Stomach (tissue), 9 donors: Measurements from ENCODE around the gene NDNF. TPM values are rescaled to one million over a fixed set of nuclear protein-coding genes. Genes with fewer than 3 reads are reported as not detected.

Source experiments
- DNase-seq, 2 donors: peaks; one replicate each; pipeline versions ENCODE4 v3.0.0 to v3.0.0-alpha.2; 2013 to 2019
- H3K27ac ChIP-seq, 5 donors: fragments of 200-600 bp in 4 of 5; sonication (generic) in 4 of 5; one replicate each; pipeline ENCODE4 v1.5.1; 2013 to 2019; ENCODE audit warnings: mild to moderate bottlenecking in 1 of 5, moderate library complexity in 1 of 5
- H3K27me3 ChIP-seq, 3 donors: fragments of 200-600 bp; sonication (generic); one replicate each; pipeline ENCODE4 v1.5.1; 2017 to 2019; ENCODE audit warnings: mixed run types in 1 of 3
- H3K36me3 ChIP-seq, 4 donors: fragments of 200-600 bp; sonication (generic); 1 replicate in 3 of 4; 2 replicates in 1 of 4; pipeline ENCODE4 v1.5.1; 2016 to 2019
- H3K4me1 ChIP-seq, 4 donors: fragments of 200-600 bp; sonication (generic); one replicate each; pipeline ENCODE4 v1.5.1; 2016 to 2019
- H3K4me3 ChIP-seq, 4 donors: fragments of 200-600 bp; sonication (generic) in 3 of 4; one replicate each; pipeline ENCODE4 v1.5.1; 2016 to 2019; ENCODE audit warnings: mild to moderate bottlenecking in 1 of 4
- H3K9me3 ChIP-seq, 4 donors: fragments of 200-600 bp; sonication (generic); one replicate each; pipeline ENCODE4 v1.5.1; 2016 to 2019
- EP300 ChIP-seq: sonication (generic); formaldehyde crosslinking; IDR thresholded peaks from one replicate; pipeline ENCODE4 v1.6.1; 2017; ENCODE audit warnings: antibody characterized with exemption
- POLR2A ChIP-seq, 4 donors: fragments of 450-650 bp; IDR thresholded peaks; one replicate each; pipeline ENCODE4 v1.6.1; 2016; ENCODE audit warnings: antibody characterized with exemption in 4 of 4, control low read depth in 2 of 4, mild to moderate bottlenecking in 1 of 4, moderate library complexity in 1 of 4
- POLR2AphosphoS5 ChIP-seq, 3 donors: sonication (generic); formaldehyde crosslinking; IDR thresholded peaks; one replicate each; pipeline ENCODE4 v1.6.1; 2016; ENCODE audit warnings: antibody characterized with exemption in 3 of 3
- WGBS, 5 donors: extraction: QIAGEN DNeasy Blood & Tissue Kit in 3 of 5; methylation state at CpG; one replicate each; pipeline versions ENCODE4 v1.1.5 to v1.1.7; 2013 to 2018; 5-methylcytosine and 5-hydroxymethylcytosine counted together
- intact Hi-C: fragments of 100-400 bp; cut with DNase I; formaldehyde crosslinking; loops from one replicate; pipeline ENCODE4 v1.15.1; 2023; ENCODE audit warnings: low total_unique reads
- polyA plus RNA-seq, 3 donors: library from polyadenylated mRNA; stranded (reverse); fragments of 200-250 nt; gene quantifications; one replicate each; pipeline ENCODE4 v1.2.3, GENCODE V29; 2013
- total RNA-seq, 5 donors: library from RNA; depleted of rRNA; stranded (reverse); fragments of >200 nt; gene quantifications; one replicate each; pipeline versions ENCODE4 v1.1.0 to v1.2.3, GENCODE V29; 2014 to 2016
- TF ChIP-seq, protein P1 (sequence below), 7 experiments: fragments of 450-650 bp in 4 of 7; fragments of 200-600 bp in 3 of 7; sonication (generic) in 3 of 7; IDR thresholded peaks; one replicate each; pipeline ENCODE4 v1.5.1; 2016 to 2019; ENCODE audit warnings: antibody characterized with exemption in 7 of 7, control low read depth in 2 of 7, mild to moderate bottlenecking in 1 of 7
- donor health status: healthy with polysubstance abuse.
- donor health status: Bipolar disorder and iron deficiency.
- donor health status: healthy.

NDNF gene
- total and polyA plus RNA-seq, 8 donors = 0.68 to 8.1 (median 3.0) TPM

DNA sequence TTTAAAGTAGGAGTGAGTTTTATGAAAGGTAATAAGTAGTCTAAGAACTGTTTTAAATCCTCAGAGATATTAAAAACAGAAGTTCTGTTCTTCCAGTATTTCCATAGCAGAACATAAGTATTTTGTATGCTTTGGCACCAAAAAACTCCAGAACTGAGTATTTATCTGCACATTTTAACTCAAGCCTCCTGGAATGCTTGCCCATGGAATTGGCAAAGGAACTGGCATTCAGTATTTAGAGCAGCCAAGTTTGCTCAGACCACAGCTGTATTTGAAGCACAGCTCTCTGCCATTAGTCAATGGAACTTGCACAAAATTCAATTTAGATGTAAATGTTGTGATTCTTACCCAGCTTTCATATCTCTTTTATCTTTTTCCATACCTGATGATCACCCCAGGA lies 42.2 kb downstream of the NDNF start:
- Histone ChIP-seq H3K9me3 (no peaks in the 10 kb centered on the region), H3K27ac (no peak overlapping the region), H3K4me1 (no peaks in the 10 kb centered on the region), H3K27me3 (no peaks in the 10 kb centered on the region), H3K36me3 (no peaks in the 10 kb centered on the region), H3K4me3 (no peak overlapping the region)
- TF ChIP-seq EP300 (no peak), POLR2A (IDR thresholded peaks at IDR 0.05) (no peak), POLR2AphosphoS5 (IDR thresholded peaks at IDR 0.05) (no peak)
- TF ChIP-seq, protein P1, sequence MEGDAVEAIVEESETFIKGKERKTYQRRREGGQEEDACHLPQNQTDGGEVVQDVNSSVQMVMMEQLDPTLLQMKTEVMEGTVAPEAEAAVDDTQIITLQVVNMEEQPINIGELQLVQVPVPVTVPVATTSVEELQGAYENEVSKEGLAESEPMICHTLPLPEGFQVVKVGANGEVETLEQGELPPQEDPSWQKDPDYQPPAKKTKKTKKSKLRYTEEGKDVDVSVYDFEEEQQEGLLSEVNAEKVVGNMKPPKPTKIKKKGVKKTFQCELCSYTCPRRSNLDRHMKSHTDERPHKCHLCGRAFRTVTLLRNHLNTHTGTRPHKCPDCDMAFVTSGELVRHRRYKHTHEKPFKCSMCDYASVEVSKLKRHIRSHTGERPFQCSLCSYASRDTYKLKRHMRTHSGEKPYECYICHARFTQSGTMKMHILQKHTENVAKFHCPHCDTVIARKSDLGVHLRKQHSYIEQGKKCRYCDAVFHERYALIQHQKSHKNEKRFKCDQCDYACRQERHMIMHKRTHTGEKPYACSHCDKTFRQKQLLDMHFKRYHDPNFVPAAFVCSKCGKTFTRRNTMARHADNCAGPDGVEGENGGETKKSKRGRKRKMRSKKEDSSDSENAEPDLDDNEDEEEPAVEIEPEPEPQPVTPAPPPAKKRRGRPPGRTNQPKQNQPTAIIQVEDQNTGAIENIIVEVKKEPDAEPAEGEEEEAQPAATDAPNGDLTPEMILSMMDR (IDR thresholded peaks at IDR 0.05) = no peak
- intact Hi-C loops = no loop called here
- DNase-seq = no peak

DNA sequence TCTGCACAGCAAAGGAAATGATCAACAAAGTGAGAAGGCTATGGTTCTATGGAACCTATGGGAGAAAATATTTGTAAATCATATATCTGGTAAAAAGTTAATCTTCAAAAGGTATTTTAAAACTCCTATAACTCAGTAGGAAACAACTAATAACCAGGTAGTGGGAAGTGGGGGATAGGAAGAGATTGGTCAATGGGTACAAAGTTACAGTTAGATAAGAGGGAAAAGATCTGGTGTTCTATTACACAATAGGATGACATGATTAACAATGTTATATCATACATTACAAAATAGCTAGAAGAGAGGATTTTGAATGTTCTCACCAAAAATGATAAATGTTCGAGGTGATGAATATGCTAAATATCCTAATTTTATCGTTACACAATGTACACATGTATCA lies 46.3 kb downstream of the NDNF start:
- 85 to 95% (median 90%) methylated on average over 2 of the region's 2 CpGs for WGBS, 5 donors
- Histone ChIP-seq H3K27me3 (no peaks in the 10 kb centered on the region), H3K27ac (no peak overlapping the region), H3K4me3 (no peak overlapping the region), H3K36me3 (no peaks in the 10 kb centered on the region), H3K9me3 (no peaks in the 10 kb centered on the region), H3K4me1 (no peaks in the 10 kb centered on the region)
- intact Hi-C loops = no loop called here
- TF ChIP-seq, protein P1 (IDR thresholded peaks at IDR 0.05) = no peak
- TF ChIP-seq POLR2A (IDR thresholded peaks at IDR 0.05) (no peak), POLR2AphosphoS5 (IDR thresholded peaks at IDR 0.05) (no peak), EP300 (no peak)
- DNase-seq = no peak

DNA sequence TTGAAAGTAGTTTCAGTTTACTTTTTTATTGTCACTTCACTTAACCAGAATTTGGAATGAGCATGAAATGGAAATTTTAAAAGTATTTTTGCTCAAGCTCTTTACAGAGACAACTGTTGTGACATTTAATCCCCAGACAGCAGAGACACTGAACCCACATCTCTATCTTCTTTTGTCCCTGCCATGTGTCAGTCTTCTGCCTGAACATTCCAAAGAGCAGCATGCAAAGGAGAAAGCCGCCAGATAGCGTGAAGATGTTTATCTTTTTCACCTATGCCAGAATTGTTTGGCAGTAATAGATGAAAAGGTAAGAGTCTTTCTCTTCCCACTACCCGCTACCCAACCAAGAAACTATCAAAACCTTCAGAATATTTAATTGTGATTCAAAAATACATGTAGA lies 46.8 kb downstream of the NDNF start:
- H3K9me3 ChIP-seq = no peaks in the 10 kb centered on the region
- WGBS, 5 donors = 57 to 73% (median 63%) methylated on average over 3 of the region's 3 CpGs
- H3K4me1 ChIP-seq = no peaks in the 10 kb centered on the region
- intact Hi-C loops = no loop called here
- no peaks in the 10 kb centered on the region for H3K36me3 ChIP-seq
- H3K27ac ChIP-seq = no peak overlapping the region
- no peak overlapping the region for H3K4me3 ChIP-seq
- TF ChIP-seq EP300 = no peak
- no peak for TF ChIP-seq POLR2A (IDR thresholded peaks at IDR 0.05)
- TF ChIP-seq, protein P1 (IDR thresholded peaks at IDR 0.05) = no peak
- TF ChIP-seq POLR2AphosphoS5 (IDR thresholded peaks at IDR 0.05) = no peak
- DNase-seq = no peak
- no peaks in the 10 kb centered on the region for H3K27me3 ChIP-seq

DNA sequence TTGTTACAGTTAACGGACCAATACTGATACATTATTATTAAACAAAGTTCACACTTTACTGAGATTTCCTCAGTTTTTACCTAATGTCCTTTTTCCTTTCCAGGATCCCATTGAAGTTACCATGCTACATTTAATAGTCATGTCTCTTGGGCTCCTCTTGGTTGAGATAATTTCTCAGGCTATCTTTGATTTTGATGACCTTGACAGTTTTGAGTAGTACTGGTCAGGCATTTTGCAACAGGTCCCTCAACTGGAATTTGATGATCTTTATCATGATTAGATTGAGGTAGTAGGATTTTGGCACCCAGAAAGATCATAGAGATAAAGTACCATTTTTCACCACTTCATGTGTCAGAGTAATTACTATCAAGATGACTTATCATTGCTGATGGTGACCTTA lies 53.8 kb downstream of the NDNF start:
- Histone ChIP-seq H3K36me3 (no peaks in the 10 kb centered on the region), H3K4me1 (no peaks in the 10 kb centered on the region), H3K9me3 (no peaks in the 10 kb centered on the region), H3K27ac (no peak overlapping the region), H3K4me3 (no peak overlapping the region), H3K27me3 (no peaks in the 10 kb centered on the region)
- no peak for TF ChIP-seq POLR2AphosphoS5 (IDR thresholded peaks at IDR 0.05)
- TF ChIP-seq EP300 = no peak
- TF ChIP-seq POLR2A (IDR thresholded peaks at IDR 0.05) = no peak
- TF ChIP-seq, protein P1 (IDR thresholded peaks at IDR 0.05) = no peak
- DNase-seq = no peak
- intact Hi-C loops = no loop called here
- WGBS, 5 donors = 92 to 100% (median 97%) methylated on average over 1 of the region's 1 CpG
